ENCODE data around the gene PRR29.
"Not testable (repeated sequence)": the region's sequence is repeated elsewhere in the genome, so short reads cannot be mapped to it uniquely, and the experiment has no call there.

The PRR29 gene

GRCh38 chr17:63997341-63998048 lies 656 bp upstream of the PRR29 start:
- DNase-seq (ENCODE audit: low read depth, low spot score), result no peak

- no peak for DNase-seq (ENCODE audit: low read depth, low spot score)
These were observed 849 bp downstream of the PRR29 start for GRCh38 chr17:63998721-63999679.

GRCh38 chr17:63999680-64000531 lies 1.8 kb downstream of the PRR29 start:
- no peak for DNase-seq (ENCODE audit: low read depth, low spot score)

GRCh38 chr17:64001091-64001579 lies 3.0 kb downstream of the PRR29 start:
- DNase-seq (ENCODE audit: low read depth, low spot score), result no peak

GRCh38 chr17:64001763-64002529 lies 3.8 kb downstream of the PRR29 start:
- no peak for DNase-seq (ENCODE audit: low read depth, low spot score)

- DNase-seq (ENCODE audit: low read depth, low spot score), result no peak
These were observed 4.7 kb downstream of the PRR29 start for GRCh38 chr17:64002658-64003525.

- DNase-seq (ENCODE audit: low read depth, low spot score), result no peak
These were observed 5.5 kb downstream of the PRR29 start for GRCh38 chr17:64003526-64004121.

GRCh38 chr17:64004218-64004770 lies 6.1 kb downstream of the PRR29 start:
- no peak for DNase-seq (ENCODE audit: low read depth, low spot score)

GRCh38 chr17:64004903-64005733 lies 7.0 kb downstream of the PRR29 start:
- DNase-seq (ENCODE audit: low read depth, low spot score), result no peak

- DNase-seq (ENCODE audit: low read depth, low spot score), result no peak
These were observed 7.6 kb downstream of the PRR29 start for GRCh38 chr17:64005734-64006167.

GRCh38 chr17:64006361-64007088 lies 8.4 kb downstream of the PRR29 start:
- DNase-seq (ENCODE audit: low read depth, low spot score), result no peak

- DNase-seq (ENCODE audit: low read depth, low spot score), result not testable (repeated sequence)
These were observed 9.1 kb downstream of the PRR29 start for GRCh38 chr17:64007089-64007837.

- no peak for DNase-seq (ENCODE audit: low read depth, low spot score)
These were observed 9.7 kb downstream of the PRR29 start for GRCh38 chr17:64007838-64008282.

- DNase-seq (ENCODE audit: low read depth, low spot score), result no peak
These were observed 10.2 kb downstream of the PRR29 start for GRCh38 chr17:64008346-64008745.

GRCh38 chr17:64008830-64009229 lies 10.7 kb downstream of the PRR29 start:
- DNase-seq (ENCODE audit: low read depth, low spot score), result no peak

GRCh38 chr17:64009571-64010402 lies 11.6 kb downstream of the PRR29 start:
- no peak for DNase-seq (ENCODE audit: low read depth, low spot score)

All from brain pericyte (primary cell).